Epithelial cell of proximal tubule (primary cell): ENCODE measurements around the gene MCEE. TPM values are rescaled to one million over a fixed set of nuclear protein-coding genes. Genes with fewer than 3 reads are reported as not detected.

Experiments
- DNase-seq: peaks from one replicate; pipeline ENCODE4 v3.0.0-alpha.2; 2011; ENCODE audit warnings: low read depth
- H3K4me3 ChIP-seq: 2 replicates; pipeline ENCODE4 v1.5.1; 2011; ENCODE audit warnings: low read depth, mild to moderate bottlenecking, low read length
- CTCF ChIP-seq: conservative IDR thresholded peaks from 2 replicates; pipeline ENCODE4 v1.5.1; 2012; ENCODE audit warnings: low read depth, mild to moderate bottlenecking, low read length
- total RNA-seq: library from RNA; depleted of rRNA; stranded (reverse); fragments of >200 nt; gene quantifications from 2 replicates; pipeline ENCODE4 v1.2.3, GENCODE V29; 2015

The MCEE gene
- total RNA-seq, 1 donor from 2014 or later = 2.4 TPM

GRCh38 chr2:71060871-71061270 lies 69.2 kb downstream of the MCEE start:
- TF ChIP-seq CTCF = no peak
- DNase-seq = no peak
- H3K4me3 ChIP-seq = no peak overlapping the region

GRCh38 chr2:71060211-71060610 lies 69.8 kb downstream of the MCEE start:
- TF ChIP-seq CTCF = no peak
- no peak for DNase-seq
- H3K4me3 ChIP-seq = no peak overlapping the region

Other genes with a start within 250 kb of the MCEE start
- 0.12 and 0.51 TPM in 2 replicates for gene VAX2, start 229.7 kb downstream of the MCEE start, total RNA-seq
- gene ATP6V1B1, start 194.3 kb downstream of the MCEE start, total RNA-seq = 0.81 TPM in 1 of 2 replicates, not detected in the other
- gene ANKRD53, start 151.6 kb downstream of the MCEE start, total RNA-seq = 0.58 and 0.75 TPM in 2 replicates
- gene TEX261, start 135.4 kb downstream of the MCEE start, total RNA-seq = 12.3 and 39.6 TPM in 2 replicates
- gene NAGK, start 61.6 kb downstream of the MCEE start, total RNA-seq = 100 and 119 TPM in 2 replicates
- 20.5 and 23.4 TPM in 2 replicates for gene MPHOSPH10, start 405 bp upstream of the MCEE start, total RNA-seq
- gene PAIP2B, start 96.9 kb upstream of the MCEE start, total RNA-seq = 0.87 and 1.4 TPM in 2 replicates
- 67.7 and 69.0 TPM in 2 replicates for gene ZNF638, start 201.6 kb upstream of the MCEE start, total RNA-seq